Left lobe of liver (tissue), 2 donors: ENCODE measurements around the gene FSIP1. TPM values are rescaled to one million over a fixed set of nuclear protein-coding genes. Genes with fewer than 3 reads are reported as not detected.

Experiments
- ATAC-seq: fragments of 200-7000 bp; cut with Tn5 transposase; one replicate; pipeline ENCODE4 v1.9.1; 2020; ENCODE audit warnings: mild to moderate bottlenecking, moderate library complexity
- DNase-seq: peaks from one replicate; pipeline ENCODE4 v3.0.0-alpha.2; 2020; ENCODE audit warnings: low spot score
- total RNA-seq: library from RNA; stranded (reverse); gene quantifications from one replicate; pipeline ENCODE4 v1.2.1, GENCODE V29; 2021
- donor health status: DM: no; HTN: no; CAD: no; lungs with moderate emphysema.
- donor health status: DM: no; HTN: yes; CAD: no.

FSIP1 gene
- total RNA-seq, 1 donor from 2014 or later, result not detected

DNA sequence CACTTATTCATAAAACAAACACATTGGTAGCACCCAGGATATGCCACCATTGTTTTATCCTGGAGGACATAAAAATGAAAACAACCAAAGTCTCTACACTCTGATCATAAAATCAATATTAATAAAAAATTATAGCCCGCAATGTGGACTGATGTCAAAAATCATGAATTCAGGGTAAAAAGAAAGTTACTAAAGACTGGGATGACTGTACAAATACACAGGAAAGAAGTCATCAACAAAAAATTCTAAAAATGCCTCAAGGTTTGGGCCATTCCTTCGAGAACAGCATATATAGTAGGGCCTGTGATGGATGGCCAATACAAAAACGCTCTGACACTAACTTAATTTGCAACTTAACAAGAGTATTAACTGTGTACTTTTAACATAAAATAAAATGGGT lies 125.0 kb downstream of the FSIP1 start:
- ATAC-seq (no peak), DNase-seq (no peak)

DNA sequence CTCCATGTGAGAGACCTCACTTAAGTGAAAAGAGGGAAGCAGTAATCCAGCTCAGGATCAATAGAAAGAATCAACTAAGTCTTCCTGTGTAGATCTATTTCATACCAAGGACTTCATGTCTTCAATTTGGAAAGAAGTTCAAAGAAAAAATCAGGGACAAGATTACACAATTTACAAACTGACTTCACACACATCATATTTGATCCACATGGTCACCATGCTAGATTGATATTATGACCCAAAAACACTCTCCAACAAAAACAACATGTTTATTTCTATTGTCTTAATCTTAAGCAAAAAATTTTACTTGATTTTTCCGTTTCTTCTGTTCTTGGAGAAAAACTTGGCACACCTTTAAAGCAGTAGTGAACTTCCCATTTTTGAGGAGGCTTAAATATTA lies 125.5 kb downstream of the FSIP1 start:
- ATAC-seq (no peak), DNase-seq (no peak)

- DNase-seq (no peak), ATAC-seq (no peak)
These were observed 128.3 kb downstream of the FSIP1 start for GRCh38 chr15:39654304-39654703.

DNA sequence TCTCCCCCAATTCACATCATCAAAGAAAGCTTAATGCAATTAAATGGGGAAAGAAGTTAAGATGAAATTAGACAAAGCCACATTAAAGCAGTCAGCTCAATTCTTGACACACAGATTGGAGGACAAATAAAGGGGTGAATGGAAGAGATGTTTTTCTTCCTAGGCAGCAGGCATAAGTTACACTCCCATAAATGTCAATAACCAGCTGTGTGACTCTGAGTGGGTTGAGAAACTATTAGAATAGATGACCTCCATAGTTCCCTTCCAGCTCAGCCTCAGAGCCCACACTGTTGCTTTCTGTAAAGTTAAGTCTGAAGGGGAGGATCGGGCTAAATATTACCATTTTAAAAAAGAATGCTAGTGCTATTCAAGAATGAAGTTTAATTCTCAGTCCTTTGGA lies 130.8 kb downstream of the FSIP1 start:
- DNase-seq (no peak), ATAC-seq (no peak)

- DNase-seq, result no peak
- no peak for ATAC-seq
These were observed 131.3 kb downstream of the FSIP1 start for GRCh38 chr15:39651295-39651694.

- no peak for DNase-seq
- ATAC-seq, result no peak
These were observed 132.9 kb downstream of the FSIP1 start for GRCh38 chr15:39649757-39650156.

DNA sequence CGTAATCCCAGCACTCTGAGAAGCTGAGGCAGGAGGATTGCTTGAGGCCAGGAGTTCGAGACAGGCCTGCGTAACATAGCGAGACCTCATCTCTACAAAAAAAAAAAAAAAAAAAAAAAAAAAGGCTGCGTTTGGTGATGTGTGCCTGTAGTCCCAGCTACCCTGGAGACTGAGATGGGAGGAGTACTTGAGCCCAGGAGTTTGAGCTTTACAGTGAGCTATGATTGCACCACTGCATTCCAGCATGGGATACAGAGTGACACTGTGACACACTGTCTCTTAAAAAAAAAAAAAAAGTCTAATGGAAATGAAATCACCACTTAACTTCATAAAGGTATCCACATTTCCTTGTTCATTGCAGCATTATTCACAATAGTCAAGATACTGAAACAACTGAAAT lies 136.2 kb downstream of the FSIP1 start:
- ATAC-seq, result no peak
- DNase-seq, result no peak

DNA sequence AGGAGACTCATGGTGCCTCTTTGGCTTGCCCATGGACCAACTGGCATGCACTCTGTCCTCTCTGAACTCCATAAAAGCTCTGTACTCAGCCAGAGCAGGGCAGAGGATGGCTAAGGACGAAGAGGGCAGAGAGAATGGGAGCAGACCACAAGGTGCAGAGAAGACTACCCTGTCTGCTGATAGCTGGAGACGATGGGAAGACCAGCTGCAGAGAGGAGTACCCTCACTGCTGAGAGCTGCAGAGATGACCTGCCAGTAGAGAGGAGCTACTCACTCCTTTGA lies 136.7 kb downstream of the FSIP1 start:
- no peak for DNase-seq
- no peak for ATAC-seq

DNA sequence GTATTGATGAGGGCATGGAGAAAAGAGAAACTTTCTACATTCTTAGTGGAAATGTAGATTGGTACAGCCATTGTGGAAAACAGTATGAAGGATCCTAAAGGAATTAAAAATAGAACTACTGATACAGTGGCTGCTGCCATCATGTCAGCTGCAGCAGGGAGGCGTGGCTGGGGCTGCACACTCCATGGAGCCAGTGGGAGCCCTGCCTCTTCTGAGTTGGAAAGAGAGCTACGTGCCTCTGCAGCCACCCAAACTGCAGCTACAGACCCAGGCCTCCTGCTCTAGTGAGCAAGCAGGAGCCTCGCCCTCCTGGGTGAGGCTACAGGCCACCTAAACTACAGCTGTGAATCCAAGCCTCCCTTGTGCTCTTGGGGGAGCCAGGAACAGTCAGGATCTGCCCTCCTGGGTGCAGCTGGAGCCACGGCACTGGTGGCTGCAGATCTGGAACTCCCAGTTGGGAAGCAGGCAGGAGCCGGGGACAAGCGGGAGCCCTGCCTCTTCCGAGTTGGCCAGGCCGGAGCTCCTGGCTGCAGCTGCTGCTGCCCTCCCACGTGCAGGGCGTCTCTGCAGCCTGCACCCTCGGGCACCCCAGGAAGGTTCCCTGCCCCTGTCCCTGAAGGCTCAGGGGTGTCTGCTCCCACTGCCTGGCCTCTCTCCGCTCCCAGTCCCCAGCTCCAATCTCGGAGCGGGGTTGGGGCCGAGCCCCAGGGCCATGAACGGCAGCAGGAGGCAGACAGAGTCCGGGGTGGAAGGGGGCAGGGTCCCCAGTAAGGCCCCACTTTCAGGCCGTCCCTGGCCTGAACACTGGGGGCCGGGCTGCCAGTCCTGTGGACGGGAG lies 137.3 kb downstream of the FSIP1 start:
- no peak for ATAC-seq
- DNase-seq, result no peak

DNA sequence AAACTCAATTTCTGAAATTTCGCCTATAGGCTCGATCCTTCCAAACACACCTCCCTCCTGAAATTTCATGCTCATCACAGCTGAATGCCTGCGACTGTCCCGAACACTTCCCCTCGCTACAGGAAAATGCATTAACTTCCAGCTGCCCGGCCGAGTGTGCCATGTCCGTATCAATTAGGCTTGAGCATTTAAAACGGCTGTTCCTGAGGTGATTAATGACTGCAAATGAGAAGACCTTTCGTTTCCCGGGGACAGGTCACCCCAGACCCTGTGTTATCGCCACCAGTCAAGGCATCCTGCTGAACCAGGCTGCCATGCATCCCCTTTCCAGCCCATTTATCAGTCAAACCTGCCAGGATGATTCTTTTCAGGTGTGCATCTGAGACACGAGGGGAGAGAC lies 138.5 kb downstream of the FSIP1 start:
- DNase-seq (no peak), ATAC-seq (no peak)

DNA sequence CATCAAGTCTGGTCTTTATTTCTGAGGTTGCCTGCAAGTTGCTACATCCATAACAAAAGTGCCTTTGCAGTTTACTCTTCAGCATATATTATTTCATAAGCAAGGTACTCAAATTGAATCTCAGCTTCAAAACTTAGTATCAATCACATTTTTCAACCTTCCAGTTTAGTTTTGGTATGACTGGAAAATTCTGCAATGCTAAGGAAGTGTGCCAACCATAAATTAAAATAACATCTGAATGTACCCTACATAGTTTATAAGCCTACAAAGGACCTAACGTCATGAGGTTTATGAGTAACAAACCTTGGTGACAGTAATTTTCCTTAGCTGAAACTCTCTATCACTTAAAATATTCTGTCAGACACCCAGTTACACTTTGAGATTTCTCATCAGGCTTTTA lies 138.9 kb downstream of the FSIP1 start:
- ATAC-seq (no peak), DNase-seq (no peak)

GRCh38 chr15:39642011-39642640 lies 140.5 kb downstream of the FSIP1 start:
- DNase-seq, result no peak
- ATAC-seq, result no peak

GRCh38 chr15:39641191-39641889 lies 141.3 kb downstream of the FSIP1 start:
- ATAC-seq (no peak), DNase-seq (no peak)

DNA sequence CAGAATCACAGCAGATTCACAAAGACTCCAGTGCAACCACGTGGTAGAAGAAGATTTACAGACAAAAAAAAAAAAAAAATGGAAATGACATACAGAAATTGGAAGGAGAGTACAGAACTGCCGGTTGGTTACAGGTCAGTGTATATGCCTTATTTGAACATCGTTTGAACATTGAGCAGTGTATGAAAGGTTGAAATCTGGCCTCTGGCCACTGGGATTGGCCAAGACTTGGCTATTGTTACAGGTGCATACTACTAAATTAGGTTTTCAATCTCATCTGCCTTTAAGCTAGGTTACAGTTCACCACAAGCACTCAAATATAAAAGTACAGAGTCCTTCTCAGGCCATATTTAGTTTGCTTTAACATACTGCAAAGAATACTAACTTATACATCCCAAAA lies 142.0 kb downstream of the FSIP1 start:
- ATAC-seq (peak; percentile 75), DNase-seq (peak; percentile 55)

DNA sequence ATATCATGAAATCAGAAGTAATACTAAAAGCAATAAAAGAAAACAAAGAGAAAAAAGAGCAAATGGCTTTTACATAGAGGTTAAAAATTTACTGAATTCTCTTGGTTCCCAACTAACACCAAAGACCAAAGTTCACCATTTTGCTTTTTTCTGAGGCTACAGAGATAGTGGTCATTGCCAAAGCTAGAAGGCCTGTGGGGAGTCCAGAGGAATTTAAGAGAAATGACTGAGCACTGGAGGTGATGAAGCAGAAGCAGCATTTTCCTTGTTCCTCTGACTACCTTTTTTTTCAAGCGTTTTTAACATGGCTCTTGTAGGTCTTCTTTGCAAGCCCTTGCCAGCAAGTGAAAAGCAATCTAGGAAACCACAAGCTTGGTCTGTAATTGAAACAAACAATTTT lies 143.6 kb downstream of the FSIP1 start:
- no peak for DNase-seq
- ATAC-seq, result peak; percentile 63

DNA sequence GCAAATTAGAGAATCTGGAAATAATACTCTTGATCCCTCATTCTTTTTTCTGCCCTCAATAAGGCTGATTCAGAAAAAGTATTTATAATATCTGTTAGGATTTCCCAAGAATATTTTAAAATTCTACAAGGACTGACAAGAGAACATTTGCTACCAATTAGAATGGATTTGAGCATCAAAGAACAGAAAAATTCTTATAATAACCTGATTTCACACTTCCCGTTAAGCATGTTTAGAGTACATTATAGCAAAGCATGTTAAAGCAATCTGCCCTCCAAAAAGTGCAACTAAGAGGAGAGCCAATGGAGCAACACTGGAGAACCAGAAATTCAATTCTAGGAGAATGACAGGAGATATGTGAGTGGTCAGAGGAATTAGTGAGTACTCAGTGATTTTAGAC lies 144.6 kb downstream of the FSIP1 start:
- DNase-seq (no peak), ATAC-seq (no peak)

- no peak for ATAC-seq
- DNase-seq, result no peak
These were observed 151.3 kb downstream of the FSIP1 start for GRCh38 chr15:39631357-39631756.

DNA sequence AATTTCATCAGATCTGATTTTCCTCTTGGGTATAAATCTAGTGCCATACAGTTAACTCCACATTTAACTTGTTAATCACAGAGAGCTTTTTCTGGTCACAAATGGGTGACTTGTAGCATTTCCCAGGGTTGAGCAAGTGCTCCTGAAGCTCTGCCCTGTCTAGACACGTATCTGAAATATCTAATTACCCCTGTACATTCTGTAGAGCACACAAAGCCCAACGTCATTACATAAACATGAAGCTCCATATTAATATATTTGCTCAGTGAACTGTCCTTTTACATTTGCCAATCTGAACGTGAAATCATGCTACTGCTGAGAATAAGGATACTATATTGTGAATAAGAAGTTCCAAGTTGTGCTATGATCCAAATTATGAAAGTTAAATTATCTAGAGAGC lies 152.7 kb downstream of the FSIP1 start:
- no peak for DNase-seq
- no peak for ATAC-seq

DNA sequence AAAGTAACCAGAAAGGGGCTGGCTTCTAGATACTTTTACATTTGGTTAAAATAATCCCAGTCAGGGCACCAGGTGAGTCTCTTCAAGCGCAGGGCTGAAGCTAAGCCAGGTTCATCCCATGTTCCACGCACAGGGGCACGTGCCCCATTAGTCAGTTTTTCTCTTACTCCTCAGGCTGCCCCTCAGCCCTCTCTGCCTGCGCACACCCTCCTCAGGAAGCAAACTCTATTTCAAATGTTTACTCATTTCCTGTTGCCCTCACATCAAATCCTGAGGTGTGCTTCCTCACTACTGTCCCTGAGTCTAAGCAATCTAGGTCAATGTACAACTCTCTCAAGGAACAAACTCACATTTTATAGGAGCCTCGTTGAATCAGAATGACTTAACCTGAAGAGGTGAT lies 153.3 kb downstream of the FSIP1 start:
- DNase-seq (no peak), ATAC-seq (no peak)

DNA sequence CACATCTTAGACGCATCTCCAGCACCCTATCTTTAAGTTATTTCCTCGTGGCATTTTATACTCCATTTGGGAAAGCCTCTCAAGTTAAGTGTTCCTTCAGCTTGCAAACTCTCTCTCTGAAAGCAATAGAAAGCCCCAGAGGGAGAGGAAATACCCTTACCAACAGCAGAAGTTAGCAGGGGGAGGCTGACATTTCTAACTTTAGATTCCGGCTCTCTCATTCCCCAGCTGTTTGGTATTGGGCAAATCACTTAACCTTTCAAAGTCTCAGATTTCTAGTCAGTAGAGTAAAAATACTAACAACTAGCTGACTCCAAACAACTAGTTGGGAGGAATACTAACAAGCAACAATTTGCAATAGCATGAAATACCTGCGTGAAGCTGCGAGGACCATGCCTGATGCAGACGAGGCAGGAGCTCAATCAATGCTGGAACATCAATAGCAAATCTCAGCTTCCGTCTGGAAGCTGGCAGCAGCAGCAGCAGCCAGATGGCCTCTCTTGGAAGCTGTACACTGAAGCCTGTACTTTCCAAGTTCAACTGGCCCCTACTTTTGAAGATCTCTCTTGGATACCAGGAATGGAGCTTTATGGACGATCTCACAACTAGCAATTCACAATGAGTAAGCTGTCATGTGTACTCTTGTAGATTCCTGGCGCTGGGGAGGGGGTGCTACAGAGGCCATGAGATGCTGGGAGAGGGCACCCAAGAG lies 153.9 kb downstream of the FSIP1 start:
- DNase-seq (no peak), ATAC-seq (no peak)

- ATAC-seq (peak; percentile 68), DNase-seq (no peak)
These were observed 154.5 kb downstream of the FSIP1 start for GRCh38 chr15:39628144-39628508.
